ENCODE data around the gene ZNRD2.
"Not testable (repeated sequence)": the region's sequence is repeated elsewhere in the genome, so short reads cannot be mapped to it uniquely, and the experiment has no call there.

The ZNRD2 gene

DNA sequence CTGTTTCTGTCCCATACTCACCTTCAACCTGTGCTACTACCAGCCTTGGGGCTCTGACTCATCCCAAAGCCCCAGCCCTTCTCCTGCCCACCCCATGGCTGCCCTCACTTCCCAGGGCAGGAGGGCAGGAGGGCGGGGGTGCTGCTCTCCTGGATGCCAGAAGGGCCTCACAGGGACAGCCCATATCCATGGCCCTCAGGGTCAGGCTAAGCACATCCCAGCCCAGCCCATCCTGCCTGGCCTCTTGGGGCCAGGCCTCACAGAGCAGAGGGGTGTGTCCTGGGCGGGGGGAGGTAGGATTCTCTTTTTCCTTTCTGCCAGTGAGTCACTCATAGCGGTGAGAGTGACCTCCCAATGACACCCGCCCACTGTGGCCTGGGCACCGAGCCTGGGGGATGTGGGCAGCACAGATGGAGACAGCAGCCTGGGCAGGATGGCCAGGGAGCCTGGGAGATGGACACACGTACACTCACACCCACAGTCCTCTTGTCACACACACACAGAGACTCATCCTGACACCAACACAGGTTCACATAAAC, 14.5 kb upstream of the ZNRD2 start:
- peak; percentile 89 for DNase-seq (ENCODE audit: low spot score)

DNA sequence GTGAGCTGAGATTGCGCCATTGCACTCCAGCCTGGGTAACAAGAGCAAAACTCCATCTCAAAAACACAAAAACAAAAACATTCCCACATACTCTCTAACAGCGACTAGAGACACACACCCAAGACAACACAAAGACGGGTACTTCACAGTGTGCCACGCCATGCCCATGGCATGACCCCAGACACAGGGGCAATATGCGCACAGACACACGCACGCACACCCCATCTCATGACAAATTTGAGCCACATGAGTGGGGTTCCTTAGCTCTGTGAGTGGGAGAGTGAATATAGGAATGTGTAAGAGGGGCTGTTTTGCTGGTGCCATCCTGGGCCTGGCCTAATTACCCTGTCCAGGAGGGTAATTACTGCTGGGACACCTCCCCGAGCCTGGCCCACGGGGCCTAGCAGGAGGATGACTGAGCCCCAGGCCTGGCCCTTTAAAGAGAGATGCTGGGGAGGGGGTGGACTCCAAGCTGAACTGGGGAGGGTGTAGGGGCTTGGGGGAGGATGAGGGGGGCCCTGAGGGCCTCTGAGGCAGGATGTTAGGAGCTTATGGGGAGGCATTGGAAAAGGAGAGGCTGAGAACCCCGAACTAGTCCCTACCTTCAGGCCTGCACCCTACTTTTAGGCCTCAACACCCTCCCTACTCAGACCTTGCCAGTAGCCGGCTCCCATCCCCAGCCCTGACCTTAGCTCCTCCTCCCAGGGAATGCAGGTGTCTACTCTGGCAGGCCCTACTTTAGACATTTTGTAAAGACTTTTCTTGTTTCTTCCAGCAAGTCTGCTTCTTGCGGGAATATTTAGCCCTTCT, 13.6 kb upstream of the ZNRD2 start:
- DNase-seq (ENCODE audit: low spot score): no peak

DNA sequence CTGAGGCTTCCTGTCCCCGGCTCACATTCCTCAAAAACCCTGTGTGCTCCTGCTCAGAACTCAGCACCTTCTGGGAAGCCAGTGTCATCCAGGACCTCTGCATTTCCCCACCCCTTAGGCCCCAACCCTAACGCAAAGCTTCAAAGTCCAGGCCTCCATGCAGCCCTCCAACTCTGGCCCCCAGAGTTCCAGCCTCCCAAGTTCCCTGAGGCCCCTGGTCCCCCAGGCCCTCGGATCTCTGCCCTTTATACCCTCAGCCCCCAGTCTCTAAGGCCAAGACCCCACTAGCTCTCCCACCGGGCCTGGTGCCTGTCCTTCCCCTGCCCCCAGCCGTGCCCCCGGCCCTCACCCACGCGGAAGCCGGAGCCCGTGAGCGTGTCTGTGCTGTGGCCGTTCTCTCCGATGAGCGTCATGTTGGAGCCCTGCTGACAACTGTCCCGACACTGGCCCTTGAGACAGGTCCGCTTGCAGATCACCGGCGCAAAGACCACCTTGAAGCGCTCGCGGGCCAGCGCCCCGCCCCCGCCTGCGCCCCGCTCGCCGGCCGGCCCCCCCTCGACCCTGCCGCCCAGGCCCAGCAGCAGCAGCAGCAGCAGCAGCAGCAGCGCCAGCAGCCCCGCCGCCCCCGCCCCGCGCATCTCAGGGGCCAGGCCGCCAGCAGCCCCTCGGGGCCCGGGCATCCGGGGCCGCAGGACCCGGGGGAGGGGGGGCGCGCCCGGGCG, 12.8 kb upstream of the ZNRD2 start:
- DNase-seq (ENCODE audit: low spot score): no peak

DNA sequence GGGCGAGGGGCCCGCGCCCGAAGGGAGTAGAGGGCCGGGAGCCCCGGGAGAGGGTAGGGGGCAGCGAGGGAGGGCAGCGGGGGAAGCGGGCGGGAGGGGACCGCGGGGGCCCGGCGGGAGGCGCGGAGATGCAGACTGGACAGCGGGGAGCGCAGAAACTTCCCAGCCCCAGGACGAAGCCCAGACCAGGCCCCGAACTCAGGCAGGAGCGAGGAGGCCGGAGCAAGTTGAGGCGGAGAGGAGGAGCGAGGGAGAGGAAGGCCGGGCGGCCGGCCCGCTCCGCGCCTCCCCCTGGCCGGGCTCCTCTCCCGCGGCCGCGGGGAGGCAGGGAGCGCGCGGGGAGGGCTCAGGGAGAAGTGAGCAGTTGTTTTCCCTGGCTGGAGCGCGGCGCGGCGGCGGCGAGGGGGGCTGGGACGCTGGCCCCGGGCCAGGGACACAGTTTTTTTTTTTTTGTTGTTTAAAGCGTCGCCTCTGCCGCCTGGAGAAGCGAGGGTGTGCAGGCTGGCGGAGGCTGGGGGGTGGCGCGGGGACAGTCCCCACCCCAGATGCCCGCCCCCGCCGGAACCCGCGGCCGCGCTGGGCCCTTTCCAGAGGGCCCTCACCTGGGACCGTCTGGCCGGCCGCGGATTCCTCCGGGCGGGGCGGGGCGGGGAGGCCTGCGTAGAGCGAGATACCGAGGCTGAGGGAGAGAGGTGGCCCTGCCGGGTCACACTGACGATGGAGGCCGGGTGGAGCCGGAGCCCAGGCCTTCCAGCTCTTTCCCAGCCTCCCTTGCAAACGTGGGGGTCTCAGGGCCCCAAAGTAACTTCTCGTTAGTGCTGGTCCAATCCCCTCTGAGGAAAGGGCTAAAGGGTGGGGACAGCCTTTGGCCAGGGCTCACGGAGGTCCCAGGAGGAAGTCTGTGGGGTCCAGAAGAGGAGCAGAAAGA, 12.0 kb upstream of the ZNRD2 start, which contains the start of gene LTBP3:
TSS of gene LTBP3 (minus strand) at position 358 of the 928 bp plus-strand sequence. CDS start 400 bp downstream, outside the sequence.
- peak; percentile 95 for DNase-seq (ENCODE audit: low spot score)

DNA sequence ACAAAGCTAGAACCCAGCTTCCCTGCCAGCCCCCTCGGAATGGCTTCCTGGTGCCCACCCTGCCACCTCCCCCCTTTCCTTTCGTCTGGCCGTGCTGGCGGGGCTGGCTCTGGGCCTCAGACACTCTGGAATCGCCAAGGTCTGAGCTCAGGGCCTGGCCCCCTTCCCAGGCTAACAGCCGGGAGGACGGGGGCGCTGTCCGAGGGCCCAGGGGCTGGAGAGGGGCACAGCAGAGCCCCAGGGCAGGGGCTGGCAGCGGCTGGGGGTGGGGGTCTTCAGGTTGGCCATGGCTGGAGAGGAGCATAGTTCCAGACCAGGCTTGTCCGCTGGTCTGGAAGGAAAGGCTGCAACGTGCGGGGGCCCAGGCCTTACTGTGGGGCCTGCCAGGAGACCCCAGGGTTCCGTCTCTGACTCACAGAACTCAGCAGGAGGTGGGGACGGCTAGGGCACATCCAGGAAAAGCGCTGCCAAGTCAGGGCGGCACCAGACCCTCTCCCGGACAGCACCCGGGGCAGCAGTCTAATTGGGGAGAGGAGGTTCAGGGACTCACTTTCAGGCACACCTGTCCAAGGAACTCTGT, 11.3 kb upstream of the ZNRD2 start:
- DNase-seq (ENCODE audit: low spot score): no peak

DNA sequence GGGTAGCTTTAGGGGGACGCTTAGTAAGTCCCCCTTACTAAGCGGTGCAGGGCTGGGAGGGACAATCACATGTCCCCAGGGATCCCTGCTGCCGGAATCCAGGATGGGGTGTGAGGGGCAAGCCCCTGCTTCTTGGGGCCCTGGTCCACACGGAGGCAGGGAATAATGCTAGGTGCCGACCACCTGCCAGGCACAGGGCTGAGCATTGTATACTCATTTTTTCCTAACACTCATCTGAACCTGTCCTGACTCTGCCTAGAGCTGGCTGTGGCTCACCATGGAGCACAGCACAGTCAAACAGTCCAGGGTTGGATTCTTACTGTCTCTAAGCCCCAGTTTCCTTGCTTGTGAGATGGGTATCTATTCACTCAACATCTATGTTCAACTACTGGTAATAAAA, 10.7 kb upstream of the ZNRD2 start:
- DNase-seq (ENCODE audit: low spot score): no peak

DNA sequence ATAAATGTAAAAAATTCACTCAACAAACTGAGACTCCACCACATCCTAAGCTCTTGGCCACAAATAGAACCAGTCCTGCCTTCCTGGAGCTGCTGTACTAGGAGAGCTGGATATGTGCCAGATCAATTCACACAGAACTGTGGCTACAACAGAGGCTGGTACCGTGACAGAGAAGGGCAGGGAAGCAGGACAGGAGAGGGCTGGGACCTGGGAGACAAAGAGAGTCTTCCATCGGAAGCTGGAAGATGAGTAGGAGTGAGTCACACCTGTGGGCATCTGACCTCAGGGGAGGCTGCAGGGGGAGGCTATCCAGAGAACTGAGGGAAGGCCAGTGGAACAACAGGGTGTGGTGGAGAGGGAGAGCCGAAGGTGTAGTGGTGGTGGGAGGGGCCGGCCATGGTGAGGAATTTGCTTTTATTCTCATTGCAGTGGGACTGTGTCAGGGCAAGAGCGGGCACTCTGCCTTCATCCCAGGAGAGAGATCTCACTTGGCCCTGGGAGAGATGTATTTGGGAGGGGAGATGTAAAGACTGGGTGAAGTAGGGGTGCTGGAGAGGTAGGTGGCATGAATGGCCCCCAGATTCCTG, 10.2 kb upstream of the ZNRD2 start:
- no peak for DNase-seq (ENCODE audit: low spot score)

DNA sequence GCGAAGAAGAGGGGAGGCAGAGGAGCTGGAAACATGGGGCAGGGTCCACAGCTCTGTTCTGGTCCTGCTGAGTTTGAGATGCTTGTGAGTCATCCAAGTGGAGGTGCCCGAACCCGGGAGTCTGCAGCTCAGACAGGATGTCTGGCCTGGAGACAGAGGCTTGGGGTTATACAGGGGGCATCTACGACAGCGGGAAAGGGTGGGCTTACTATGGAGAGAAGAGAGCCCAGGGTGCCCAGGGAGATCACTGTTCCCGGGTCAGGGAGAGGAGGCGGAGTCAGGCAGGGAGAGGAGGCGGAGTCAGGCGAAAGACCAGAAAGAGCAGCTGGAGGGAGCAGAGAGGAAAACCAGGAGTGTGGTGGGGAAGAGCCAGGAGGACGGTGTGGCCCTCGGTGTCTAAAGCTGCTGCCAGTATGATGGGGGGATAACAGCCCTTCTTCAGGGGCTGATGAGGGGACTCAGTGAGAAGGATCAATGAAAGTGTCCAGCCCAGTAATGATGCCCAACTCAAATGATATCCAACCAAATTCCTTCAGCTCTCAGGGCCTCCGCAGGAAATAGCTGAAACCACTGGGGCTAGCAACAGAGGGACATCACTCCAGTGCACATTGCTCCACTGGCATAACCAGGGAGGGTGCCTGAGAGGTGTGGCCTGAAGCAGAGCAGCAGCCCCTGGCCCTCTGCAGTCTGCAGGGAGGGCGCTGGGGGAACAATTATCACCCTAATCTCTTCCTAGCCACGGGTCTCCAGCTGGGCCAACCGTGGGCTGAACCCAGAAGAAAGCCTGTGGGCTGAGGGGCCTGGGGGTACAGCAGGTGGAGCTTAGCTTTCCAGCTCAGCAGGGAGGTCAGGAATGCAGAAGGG, 9.5 kb upstream of the ZNRD2 start:
- DNase-seq (ENCODE audit: low spot score): peak; percentile 48

DNA sequence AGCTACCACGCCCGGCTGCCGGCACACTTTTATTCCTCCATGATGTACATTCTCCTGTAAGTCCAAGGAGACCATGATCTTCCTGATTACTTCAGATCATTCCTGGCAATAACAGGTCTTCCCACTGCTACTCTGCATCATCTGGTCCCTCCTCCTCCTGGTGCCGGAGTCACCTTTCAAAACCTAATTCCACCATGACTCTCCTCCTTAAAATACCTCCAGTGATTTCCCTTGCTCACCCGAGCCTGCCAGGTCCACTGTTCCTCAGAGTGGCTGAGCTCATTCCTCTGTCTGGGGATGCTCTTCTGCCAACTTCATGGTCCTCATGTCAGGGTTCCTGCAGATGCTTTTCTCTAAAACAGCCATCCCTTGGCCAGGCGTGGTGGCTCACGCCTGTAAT, 8.3 kb upstream of the ZNRD2 start:
- DNase-seq (ENCODE audit: low spot score): no peak

DNA sequence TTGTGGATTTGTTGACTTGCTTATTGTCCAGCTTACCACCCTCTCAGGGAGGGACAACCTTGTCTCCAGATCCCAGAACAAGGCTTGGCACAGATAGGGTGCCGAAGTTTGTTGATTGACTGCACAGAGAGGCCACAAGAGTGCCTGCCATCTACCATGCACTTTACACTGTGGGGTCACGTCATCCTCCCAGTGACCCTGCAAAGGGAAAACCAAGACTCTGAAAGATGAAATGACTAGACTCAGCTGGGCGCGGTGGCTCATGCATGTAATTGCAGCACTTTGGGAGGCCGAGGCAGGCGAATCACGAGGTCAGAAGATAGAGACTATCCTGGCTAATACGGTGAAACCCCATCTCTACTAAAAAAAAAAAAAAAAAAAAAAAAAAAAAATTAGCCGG, 7.5 kb upstream of the ZNRD2 start:
- no peak for DNase-seq (ENCODE audit: low spot score)

DNA sequence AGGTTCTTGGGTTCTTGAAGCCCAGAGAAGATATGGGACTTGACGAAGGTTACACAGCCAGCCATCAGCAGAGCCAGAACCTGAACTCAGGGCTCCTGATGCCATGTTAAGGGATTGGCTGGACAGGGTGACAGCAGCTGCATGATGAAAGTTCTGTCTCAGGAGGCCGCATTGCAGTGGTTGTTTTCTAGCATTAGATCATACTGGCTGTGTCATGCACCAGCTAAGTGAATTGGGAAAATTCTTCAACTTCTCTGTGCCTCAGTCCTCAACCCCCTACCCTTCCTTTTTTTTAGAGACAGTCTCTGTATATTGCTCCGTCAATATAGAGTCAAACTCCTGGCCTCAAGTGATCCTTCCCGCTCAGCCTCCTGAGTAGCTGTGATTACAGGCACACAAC, 6.7 kb upstream of the ZNRD2 start:
- no peak for DNase-seq (ENCODE audit: low spot score)

DNA sequence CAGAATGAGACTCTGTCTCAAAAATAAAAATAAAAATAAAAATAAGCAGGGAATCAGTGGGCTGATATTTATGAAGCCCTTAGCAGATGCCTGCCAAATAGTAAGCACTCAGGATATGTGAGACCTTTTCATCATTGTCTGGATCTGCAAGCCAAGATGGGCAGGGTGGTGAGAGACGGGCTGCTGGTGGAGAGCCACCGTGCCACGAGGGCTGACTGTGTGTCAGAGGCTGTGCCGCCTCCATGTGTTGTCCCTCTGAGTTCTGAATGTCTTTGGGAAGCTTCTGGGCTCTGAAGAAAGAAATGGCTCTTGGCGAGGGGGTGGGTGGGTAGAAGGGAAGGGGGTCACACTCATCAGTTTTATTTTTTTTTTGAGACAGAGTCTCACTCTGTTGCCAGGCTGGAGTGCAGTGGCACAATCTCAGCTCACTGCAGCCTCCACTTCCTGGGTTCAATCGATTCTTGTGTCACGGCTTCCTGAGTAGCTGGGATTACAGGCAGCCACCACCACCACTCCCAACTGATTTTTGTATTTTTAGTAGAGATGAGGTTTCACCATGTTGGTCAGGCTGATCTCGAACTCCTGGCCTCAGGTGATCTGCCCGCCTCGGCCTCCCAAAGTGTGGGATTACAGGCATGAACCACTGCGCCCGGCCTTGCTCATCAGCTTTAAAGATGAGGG, 5.3 kb upstream of the ZNRD2 start:
- DNase-seq (ENCODE audit: low spot score): not testable (repeated sequence)

DNA sequence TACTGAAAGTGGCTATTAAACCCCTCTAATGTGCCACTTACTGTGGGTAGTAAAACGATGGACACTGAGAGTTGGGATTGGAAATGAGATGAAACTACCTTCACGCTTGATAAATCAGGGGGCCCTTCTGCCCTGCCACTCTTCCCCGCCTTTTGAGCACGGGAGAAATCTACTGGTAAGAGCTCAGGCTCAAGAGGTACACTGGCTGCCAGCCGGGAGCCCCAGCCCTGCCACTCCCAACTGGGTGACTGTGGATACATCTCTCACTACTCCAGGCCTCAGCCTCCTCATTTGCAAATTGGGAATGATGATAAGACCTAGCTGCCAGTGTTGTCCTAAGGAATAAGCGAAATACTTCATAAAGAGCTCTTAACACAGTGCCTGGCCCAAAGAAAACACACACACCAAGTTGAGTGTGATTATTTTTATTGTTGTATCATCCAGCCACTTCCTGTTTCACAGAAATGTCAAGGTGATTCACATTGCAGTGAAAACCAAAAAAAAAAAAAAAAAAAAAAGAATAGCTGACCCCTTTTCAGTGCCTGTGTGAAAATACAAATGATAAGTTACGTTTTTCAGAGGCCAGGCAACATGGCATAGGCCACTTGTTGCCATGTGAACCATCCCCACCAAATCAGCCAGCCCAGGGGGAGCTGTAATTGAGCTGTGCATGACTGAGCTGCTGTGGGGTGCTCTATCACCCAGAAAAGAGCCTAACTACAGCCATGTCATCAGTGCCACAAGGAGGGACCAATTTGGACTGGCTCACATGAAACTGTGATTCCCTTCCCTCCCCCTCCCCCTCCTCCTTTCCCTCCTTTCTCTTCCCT, 4.4 kb upstream of the ZNRD2 start:
- DNase-seq (ENCODE audit: low spot score): no peak

DNA sequence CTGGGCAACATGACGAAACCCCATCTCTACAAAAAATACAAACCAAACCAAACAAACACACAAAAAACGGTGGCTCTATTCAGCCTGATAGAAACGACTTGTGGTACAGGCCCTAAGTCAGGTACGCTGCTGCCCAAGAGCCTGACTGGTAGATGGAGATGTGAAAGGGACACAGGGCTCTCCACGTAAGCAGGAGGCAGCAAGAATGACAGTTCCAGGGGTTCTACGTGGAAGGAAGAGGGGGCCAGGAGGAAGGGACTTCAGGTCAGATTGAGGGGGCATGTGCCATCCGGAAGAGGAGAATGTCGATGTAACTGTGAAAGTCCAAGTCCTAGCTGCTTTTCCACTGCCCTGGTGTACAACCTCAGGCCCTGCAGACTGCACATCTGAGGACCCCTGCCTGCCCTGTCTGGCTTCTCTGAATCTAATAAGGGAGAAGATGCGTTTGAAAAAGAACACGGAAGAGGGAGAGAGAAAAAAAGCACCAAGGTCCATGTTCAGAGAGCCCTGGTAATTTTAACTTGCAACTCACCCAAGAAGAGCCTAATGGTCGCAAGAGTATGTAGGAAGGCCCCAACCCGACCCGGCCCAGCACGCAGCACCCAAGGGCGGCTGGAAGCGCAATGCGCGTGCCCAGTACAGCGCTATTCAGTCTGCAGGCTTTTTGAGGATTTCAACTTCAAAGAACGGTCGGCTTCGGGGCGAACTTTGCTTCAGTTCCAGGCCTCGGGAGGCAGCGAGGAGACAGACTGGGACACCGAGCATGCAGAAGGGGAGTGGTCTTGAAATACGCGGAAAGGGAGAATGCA, 909 bp upstream of the ZNRD2 start:
- DNase-seq (ENCODE audit: low spot score): peak; percentile 69

DNA sequence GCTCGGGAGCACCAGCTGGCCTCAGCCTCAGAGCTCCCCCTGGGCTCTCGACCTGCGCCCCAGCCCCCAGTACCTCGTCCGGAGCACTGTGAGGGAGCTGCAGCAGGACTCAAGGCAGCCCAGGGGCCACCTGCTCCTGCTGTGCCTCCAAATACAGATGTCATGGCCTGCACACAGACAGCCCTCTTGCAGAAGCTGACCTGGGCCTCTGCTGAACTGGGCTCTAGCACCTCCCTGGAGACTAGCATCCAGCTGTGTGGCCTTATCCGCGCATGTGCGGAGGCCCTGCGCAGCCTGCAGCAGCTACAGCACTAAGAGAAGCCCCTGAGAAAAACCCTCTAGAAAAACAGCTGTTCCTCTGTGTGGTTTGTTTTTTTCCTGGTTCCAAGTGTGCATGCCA, 1.1 kb downstream of the ZNRD2 start:
- no peak for DNase-seq (ENCODE audit: low spot score)

DNA sequence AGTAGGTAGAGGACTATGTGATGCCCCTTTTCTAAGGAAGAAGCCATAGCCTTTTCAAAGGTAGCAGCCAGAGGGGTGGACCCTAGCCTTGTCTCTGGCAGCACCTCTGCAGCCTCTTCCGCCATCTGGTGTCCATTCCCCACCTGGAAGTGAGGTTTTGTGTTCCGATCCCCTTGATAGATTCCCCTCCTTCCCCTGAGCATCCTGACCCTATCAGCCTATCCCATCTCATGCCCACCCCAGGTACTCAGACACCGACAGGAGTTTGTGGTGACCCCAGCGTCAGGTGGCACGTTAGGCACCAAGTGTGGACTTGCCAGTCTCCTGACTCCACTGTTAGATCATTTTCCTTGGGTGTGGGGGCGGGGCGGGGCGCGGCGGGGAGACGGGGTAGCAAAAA, 1.7 kb downstream of the ZNRD2 start:
- DNase-seq (ENCODE audit: low spot score): no peak

DNA sequence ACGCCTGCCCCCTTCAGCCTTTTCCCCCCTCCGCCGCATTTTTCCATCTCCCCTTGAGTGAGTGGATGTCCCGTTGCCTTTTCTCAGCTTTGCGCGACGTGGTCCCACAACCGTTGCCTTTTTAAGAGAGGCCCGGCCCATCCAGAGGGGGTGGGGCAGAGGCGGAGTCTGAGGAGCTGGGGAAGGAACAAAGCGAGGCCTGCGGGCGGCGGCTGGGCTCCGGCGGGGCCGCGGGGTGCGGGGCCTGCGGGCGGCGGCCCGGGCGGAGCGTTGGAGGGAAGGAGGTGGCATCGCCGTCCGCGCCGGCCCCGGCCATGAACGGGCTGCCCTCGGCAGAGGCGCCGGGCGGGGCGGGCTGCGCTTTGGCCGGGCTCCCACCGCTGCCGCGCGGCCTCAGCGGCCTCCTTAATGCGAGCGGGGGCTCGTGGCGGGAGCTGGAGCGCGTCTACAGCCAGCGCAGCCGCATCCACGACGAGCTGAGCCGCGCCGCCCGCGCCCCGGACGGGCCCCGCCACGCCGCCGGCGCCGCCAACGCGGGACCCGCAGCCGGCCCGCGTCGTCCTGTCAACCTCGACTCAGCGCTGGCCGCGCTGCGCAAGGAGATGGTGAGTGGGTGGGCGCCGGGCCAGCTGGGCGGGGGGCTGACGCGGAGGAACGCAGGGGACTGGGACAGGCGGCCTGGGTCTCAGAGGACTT, 2.2 kb downstream of the ZNRD2 start, which contains the start of gene FAM89B:
TSS of gene FAM89B (plus strand) at position 183 of the 696 bp plus-strand sequence. CDS start at position 315, 132 bp downstream.
- DNase-seq (ENCODE audit: low spot score): peak; percentile 88
